K562 (cell line): ENCODE data around the gene C19orf44. TPM values are rescaled to one million over a fixed set of nuclear protein-coding genes. Genes with fewer than 3 reads are reported as not detected.
A peak's percentile ranks its signal among the peaks of the same experiment; 100 is the strongest.

Experiments used
- CBFB ChIP-seq: sonication (generic); formaldehyde crosslinking; IDR thresholded peaks from 2 replicates; pipeline ENCODE4 v1.4.0; 2020; ENCODE audit warnings: mild to moderate bottlenecking, missing genetic modification reagents
- CREB1 ChIP-seq, 2 experiments: sonication (generic) in 1 of 2; formaldehyde crosslinking in 1 of 2; IDR thresholded peaks; 2 replicates each; pipeline versions ENCODE4 v1.6.1 to v1.8.0; 2012 to 2022; ENCODE audit warnings: inconsistent platforms in 1 of 2, mild to moderate bottlenecking in 1 of 2, missing genetic modification reagents in 1 of 2, moderate library complexity in 1 of 2
- CREBBP ChIP-seq: IDR thresholded peaks from one replicate; pipeline ENCODE4 v1.6.1; 2012; ENCODE audit warnings: low read depth, mild to moderate bottlenecking, control low read depth, inconsistent platforms, low read length
- E2F5 ChIP-seq: sonication (generic); formaldehyde crosslinking; IDR thresholded peaks from 2 replicates; pipeline ENCODE4 v1.8.0; 2022; ENCODE audit warnings: mild to moderate bottlenecking, missing genetic modification reagents
- EHMT2 ChIP-seq: fragments of 450-650 bp; IDR thresholded peaks from 2 replicates; pipeline ENCODE4 v1.6.1; 2018; ENCODE audit warnings: antibody characterized with exemption
- EP400 ChIP-seq: fragments of 450-650 bp; IDR thresholded peaks from 2 replicates; pipeline ENCODE4 v1.6.1; 2017; ENCODE audit warnings: antibody characterized with exemption, mild to moderate bottlenecking, moderate library complexity
- GABPB1 ChIP-seq: sonication (generic); formaldehyde crosslinking; IDR thresholded peaks from 2 replicates; pipeline ENCODE4 v1.8.0; 2022; ENCODE audit warnings: mild to moderate bottlenecking, missing genetic modification reagents
- HDAC2 ChIP-seq: fragments of 450-650 bp; IDR thresholded peaks from 2 replicates; pipeline ENCODE4 v1.6.1; 2016; ENCODE audit warnings: mild to moderate bottlenecking
- HINFP ChIP-seq: fragments of 450-650 bp; conservative IDR thresholded peaks from 2 replicates; pipeline ENCODE4 v1.6.1; 2016; ENCODE audit warnings: missing genetic modification characterization, low read depth, mild to moderate bottlenecking, control low read depth, missing compliant biosample characterization
- MAZ ChIP-seq, 2 experiments: fragments of 450-650 bp in 1 of 2; sonication (generic) in 1 of 2; formaldehyde crosslinking; IDR thresholded peaks in 1 of 2; conservative IDR thresholded peaks in 1 of 2; 2 replicates each; pipeline versions ENCODE4 v1.4.0 to v1.5.0; 2020; ENCODE audit warnings: mild to moderate bottlenecking in 1 of 2, missing genetic modification reagents in 1 of 2
- NFIX ChIP-seq: fragments of 250-450 bp; sonication (Bioruptor Pico); IDR thresholded peaks from 2 replicates; pipeline ENCODE4 v1.4.0; 2020; ENCODE audit warnings: low read depth, mild to moderate bottlenecking, moderate library complexity
- SMARCE1 ChIP-seq: fragments of 450-650 bp; IDR thresholded peaks from 2 replicates; pipeline ENCODE4 v1.7.1; 2016; ENCODE audit warnings: mild to moderate bottlenecking
- ZBTB17 ChIP-seq: fragments of 450-650 bp; formaldehyde crosslinking; IDR thresholded peaks from 2 replicates; pipeline ENCODE4 v1.4.0; 2020; ENCODE audit warnings: mild to moderate bottlenecking
- ZNF184 ChIP-seq: sonication (generic); formaldehyde crosslinking; IDR thresholded peaks from 2 replicates; pipeline ENCODE4 v1.5.0; 2020; ENCODE audit warnings: missing genetic modification reagents
- ZNF224 ChIP-seq: sonication (generic); formaldehyde crosslinking; IDR thresholded peaks from 2 replicates; pipeline ENCODE4 v1.8.0; 2022; ENCODE audit warnings: mild to moderate bottlenecking, missing genetic modification reagents
- ZNF79 ChIP-seq: fragments of 250-450 bp; sonication (Bioruptor Pico); IDR thresholded peaks from 2 replicates; pipeline ENCODE4 v1.4.0; 2020; ENCODE audit warnings: low read depth, mild to moderate bottlenecking, moderate library complexity
- polyA plus RNA-seq, 8 experiments: library from polyadenylated mRNA; depleted of rRNA in 4 of 8; stranded (reverse) in 5 of 8; unstranded in 3 of 8; fragments of >200 nt; fragmentation: Nextera tagmentation in 2 of 8; fragmentation: Illumina TruSeq in 1 of 8; extraction: Ambion mirVana in 2 of 8; extraction: Trizol in 1 of 8; gene quantifications; 2 replicates each; pipeline versions ENCODE4 v1.2.1 to v1.2.3, GENCODE V29; 2011 to 2014; ENCODE audit warnings: inconsistent platforms in 1 of 8, missing spikeins in 1 of 8
- total RNA-seq, 7 experiments: library from RNA; depleted of rRNA in 6 of 7; stranded (reverse); fragments of >200 nt in 6 of 7; fragmentation: Illumina TruSeq in 2 of 7; extraction: Trizol in 2 of 7; gene quantifications; 2 replicates each; pipeline versions ENCODE4 v1.2.1 to v1.2.3, GENCODE V29; 2011 to 2021; ENCODE audit warnings: low replicate concordance in 1 of 7
- TF ChIP-seq, protein P1 (sequence below): fragments of 250-450 bp; sonication (Bioruptor Pico); IDR thresholded peaks from 2 replicates; pipeline ENCODE4 v1.9.0; 2021; ENCODE audit warnings: mild to moderate bottlenecking, inconsistent platforms
- TF ChIP-seq, protein P2 (sequence below): conservative IDR thresholded peaks from 2 replicates; pipeline ENCODE4 v1.6.1; 2011; ENCODE audit warnings: low read depth, mild to moderate bottlenecking, low read length; ENCODE audit not compliant: control insufficient read depth

C19orf44 gene
- total and polyA plus RNA-seq, 9 of the 15 experiments (the other 6 are each of a cell fraction or from before 2014, with no cell fraction given), result 0.41 to 7.7 (median 3.5) TPM

GRCh38 chr19:16542045-16542909, 46.1 kb downstream of the C19orf44 start, which contains the start of gene CHERP (continued):
- TF ChIP-seq HINFP (no peak), EP400 (peak; percentile 91), CREBBP (no peak), ZNF79 (CRISPR knock-in tag) (no peak), ZNF184 (CRISPR knock-in tag) (no peak), EHMT2 (no peak), CBFB (no peak), CREB1 (IDR thresholded peaks at IDR 0.05) (peak; percentile 54), CREB1 (CRISPR knock-in tag; IDR thresholded peaks at IDR 0.05) (0 out of 2 replicates have a peak, but pooled peaks have one; percentile 60), NFIX (no peak), GABPB1 (CRISPR knock-in tag) (peak; percentile 96), MAZ (CRISPR knock-in tag; conservative IDR thresholded peaks at IDR 0.05 in 1 of 2, IDR thresholded peaks at IDR 0.05 in 1 of 2) (peak; percentile 45 to 79), ZBTB17 (CRISPR knock-in tag) (0 out of 2 replicates have a peak, but pooled peaks have one; percentile 40), ZNF224 (0 out of 2 replicates have a peak, but pooled peaks have one; percentile 50), SMARCE1 (no peak), E2F5 (no peak), HDAC2 (0 out of 2 replicates have a peak, but pooled peaks have one; percentile 19)
- TF ChIP-seq, protein P1, sequence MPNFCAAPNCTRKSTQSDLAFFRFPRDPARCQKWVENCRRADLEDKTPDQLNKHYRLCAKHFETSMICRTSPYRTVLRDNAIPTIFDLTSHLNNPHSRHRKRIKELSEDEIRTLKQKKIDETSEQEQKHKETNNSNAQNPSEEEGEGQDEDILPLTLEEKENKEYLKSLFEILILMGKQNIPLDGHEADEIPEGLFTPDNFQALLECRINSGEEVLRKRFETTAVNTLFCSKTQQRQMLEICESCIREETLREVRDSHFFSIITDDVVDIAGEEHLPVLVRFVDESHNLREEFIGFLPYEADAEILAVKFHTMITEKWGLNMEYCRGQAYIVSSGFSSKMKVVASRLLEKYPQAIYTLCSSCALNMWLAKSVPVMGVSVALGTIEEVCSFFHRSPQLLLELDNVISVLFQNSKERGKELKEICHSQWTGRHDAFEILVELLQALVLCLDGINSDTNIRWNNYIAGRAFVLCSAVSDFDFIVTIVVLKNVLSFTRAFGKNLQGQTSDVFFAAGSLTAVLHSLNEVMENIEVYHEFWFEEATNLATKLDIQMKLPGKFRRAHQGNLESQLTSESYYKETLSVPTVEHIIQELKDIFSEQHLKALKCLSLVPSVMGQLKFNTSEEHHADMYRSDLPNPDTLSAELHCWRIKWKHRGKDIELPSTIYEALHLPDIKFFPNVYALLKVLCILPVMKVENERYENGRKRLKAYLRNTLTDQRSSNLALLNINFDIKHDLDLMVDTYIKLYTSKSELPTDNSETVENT (CRISPR knock-in tag), result peak; percentile 79
- TF ChIP-seq, protein P2, sequence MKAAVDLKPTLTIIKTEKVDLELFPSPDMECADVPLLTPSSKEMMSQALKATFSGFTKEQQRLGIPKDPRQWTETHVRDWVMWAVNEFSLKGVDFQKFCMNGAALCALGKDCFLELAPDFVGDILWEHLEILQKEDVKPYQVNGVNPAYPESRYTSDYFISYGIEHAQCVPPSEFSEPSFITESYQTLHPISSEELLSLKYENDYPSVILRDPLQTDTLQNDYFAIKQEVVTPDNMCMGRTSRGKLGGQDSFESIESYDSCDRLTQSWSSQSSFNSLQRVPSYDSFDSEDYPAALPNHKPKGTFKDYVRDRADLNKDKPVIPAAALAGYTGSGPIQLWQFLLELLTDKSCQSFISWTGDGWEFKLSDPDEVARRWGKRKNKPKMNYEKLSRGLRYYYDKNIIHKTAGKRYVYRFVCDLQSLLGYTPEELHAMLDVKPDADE, result 0 out of 2 replicates have a peak, but pooled peaks have one; percentile 21
